ENCODE results near the gene TECTA.

- TF ChIP-seq, protein P1, sequence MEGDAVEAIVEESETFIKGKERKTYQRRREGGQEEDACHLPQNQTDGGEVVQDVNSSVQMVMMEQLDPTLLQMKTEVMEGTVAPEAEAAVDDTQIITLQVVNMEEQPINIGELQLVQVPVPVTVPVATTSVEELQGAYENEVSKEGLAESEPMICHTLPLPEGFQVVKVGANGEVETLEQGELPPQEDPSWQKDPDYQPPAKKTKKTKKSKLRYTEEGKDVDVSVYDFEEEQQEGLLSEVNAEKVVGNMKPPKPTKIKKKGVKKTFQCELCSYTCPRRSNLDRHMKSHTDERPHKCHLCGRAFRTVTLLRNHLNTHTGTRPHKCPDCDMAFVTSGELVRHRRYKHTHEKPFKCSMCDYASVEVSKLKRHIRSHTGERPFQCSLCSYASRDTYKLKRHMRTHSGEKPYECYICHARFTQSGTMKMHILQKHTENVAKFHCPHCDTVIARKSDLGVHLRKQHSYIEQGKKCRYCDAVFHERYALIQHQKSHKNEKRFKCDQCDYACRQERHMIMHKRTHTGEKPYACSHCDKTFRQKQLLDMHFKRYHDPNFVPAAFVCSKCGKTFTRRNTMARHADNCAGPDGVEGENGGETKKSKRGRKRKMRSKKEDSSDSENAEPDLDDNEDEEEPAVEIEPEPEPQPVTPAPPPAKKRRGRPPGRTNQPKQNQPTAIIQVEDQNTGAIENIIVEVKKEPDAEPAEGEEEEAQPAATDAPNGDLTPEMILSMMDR (IDR thresholded peaks at IDR 0.05) = no peak
- no peak for TF ChIP-seq POLR2A (IDR thresholded peaks at IDR 0.05)
Observed at GRCh38 chr11:121105063-121105480, 4.0 kb downstream of the TECTA start.
